Stimulated activated naive B cell treated with anti-CD40 and anti-IgM and Interleukin-4, amounts not matched to agents 10 μg/mL and 1 μg/mL and 100 μg/mL, for 72 hours (primary cell): ENCODE measurements around the gene PPARD.
A peak's percentile ranks its signal among the peaks of the same experiment; 100 is the strongest.

ENCODE experiments used
- ATAC-seq, 2 donors: fragments of 150-1000 bp; cut with Tn5 transposase; replicated peaks; 2 replicates each; pipeline ENCODE4 v1.10.0; 2021; ENCODE audit warnings: moderate library complexity in 1 of 2
- DNase-seq: peaks from one replicate; pipeline ENCODE4 v3.0.0; 2021
- H3K27ac Mint-ChIP-seq: one replicate; pipeline ENCODE4 v1.8.0; 2022; ENCODE audit warnings: mild to moderate bottlenecking, mixed read lengths
- H3K27me3 Mint-ChIP-seq, 2 donors: one replicate each; pipeline ENCODE4 v1.8.0; 2022; ENCODE audit warnings: mixed read lengths in 2 of 2
- H3K36me3 Mint-ChIP-seq, 2 donors: one replicate each; pipeline ENCODE4 v1.8.0; 2022; ENCODE audit warnings: mixed read lengths in 2 of 2, mild to moderate bottlenecking in 1 of 2
- H3K4me1 Mint-ChIP-seq, 2 donors: one replicate each; pipeline ENCODE4 v1.8.0; 2022; ENCODE audit warnings: mixed read lengths in 2 of 2, mild to moderate bottlenecking in 1 of 2
- H3K4me3 Mint-ChIP-seq, 2 donors: one replicate each; pipeline ENCODE4 v1.8.0; 2022; ENCODE audit warnings: mild to moderate bottlenecking in 2 of 2, mixed read lengths in 2 of 2, moderate library complexity in 1 of 2
- H3K9me3 Mint-ChIP-seq, 2 donors: one replicate each; pipeline ENCODE4 v1.8.0; 2022; ENCODE audit warnings: mixed read lengths in 2 of 2, mild to moderate bottlenecking in 1 of 2

The PPARD gene

DNA sequence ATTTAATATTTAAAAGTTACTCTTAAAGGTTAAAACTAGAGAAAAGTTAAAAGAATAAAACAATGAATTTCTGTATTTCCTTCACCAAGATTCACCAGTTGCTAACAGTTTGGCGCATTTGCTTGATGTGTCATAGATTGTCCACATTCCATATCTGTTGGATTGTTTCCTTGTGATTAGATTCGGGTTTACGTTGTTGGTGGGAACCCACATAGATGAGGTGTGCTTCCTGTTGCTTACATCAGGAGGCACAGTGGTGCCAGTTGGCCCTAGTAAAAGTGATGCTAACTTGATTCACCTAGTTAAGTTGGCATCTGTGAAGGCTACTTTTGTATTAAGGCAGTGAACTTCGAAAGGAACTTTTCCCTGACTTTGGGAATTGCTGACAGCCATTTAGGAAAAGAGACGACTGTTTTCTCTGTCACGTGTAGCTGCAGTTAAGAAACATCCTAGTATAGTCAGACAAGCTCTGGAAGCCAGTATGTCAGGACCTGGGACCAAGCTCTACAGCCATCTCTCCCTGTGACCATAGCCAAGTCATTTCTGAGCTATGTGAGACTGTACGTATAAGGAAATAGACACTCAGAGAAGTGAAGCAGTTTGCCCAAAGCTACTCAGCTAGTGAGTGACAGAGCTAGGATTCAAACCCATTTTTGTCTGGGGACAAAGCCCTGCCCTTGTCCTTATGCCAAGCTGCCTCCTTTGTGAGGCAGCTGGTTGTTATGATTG is 49.0 kb downstream of the PPARD start:
- ATAC-seq (no peak), DNase-seq (no peak)
- Mint-ChIP-seq H3K36me3 (peaks cover 3 to 17% of the 10 kb centered on the region in 2 donors), H3K4me1 (peaks cover 29 to 49% of the 10 kb centered on the region in 2 donors), H3K4me3 (no peak overlapping the region), H3K9me3 (no peaks in the 10 kb centered on the region), H3K27ac (peak overlapping the region; percentile 59), H3K27me3 (no peaks in the 10 kb centered on the region)

DNA sequence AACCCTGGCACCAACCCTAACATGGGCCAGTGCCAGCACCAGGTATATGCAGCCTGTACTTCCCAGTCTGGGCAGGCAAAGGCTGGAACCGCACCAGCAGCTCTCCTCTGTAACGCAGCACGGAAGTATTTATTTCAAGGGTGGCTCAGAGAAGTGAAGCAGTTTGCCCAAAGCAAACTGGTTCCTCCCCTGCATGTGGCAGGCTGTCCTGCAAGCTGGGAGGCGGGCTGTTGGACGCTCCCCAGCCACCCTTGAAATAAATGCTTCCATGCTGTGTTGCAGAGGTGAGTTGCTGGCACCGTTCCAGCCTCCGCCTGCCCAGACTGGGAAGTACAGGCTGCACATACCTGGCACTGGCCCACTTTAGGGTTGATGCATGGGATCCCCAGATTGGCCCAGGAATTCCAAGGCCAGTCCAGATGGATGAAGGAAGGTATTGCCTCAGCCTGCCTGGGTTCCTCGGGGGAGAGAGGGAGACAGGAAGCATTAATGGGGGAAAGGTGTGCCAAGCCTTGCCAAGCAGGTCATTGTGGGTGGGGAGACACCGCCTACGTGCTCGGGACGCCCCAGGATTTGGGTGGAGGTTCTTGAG is 49.8 kb downstream of the PPARD start:
- H3K9me3 Mint-ChIP-seq, result no peaks in the 10 kb centered on the region
- ATAC-seq (no peak), DNase-seq (no peak)
- peaks cover 5 to 20% of the 10 kb centered on the region in 2 donors for H3K36me3 Mint-ChIP-seq
- no peak overlapping the region for H3K27ac Mint-ChIP-seq
- peaks cover 28 to 49% of the 10 kb centered on the region in 2 donors for H3K4me1 Mint-ChIP-seq
- no peaks in the 10 kb centered on the region for H3K27me3 Mint-ChIP-seq
- H3K4me3 Mint-ChIP-seq, result no peak overlapping the region

DNA sequence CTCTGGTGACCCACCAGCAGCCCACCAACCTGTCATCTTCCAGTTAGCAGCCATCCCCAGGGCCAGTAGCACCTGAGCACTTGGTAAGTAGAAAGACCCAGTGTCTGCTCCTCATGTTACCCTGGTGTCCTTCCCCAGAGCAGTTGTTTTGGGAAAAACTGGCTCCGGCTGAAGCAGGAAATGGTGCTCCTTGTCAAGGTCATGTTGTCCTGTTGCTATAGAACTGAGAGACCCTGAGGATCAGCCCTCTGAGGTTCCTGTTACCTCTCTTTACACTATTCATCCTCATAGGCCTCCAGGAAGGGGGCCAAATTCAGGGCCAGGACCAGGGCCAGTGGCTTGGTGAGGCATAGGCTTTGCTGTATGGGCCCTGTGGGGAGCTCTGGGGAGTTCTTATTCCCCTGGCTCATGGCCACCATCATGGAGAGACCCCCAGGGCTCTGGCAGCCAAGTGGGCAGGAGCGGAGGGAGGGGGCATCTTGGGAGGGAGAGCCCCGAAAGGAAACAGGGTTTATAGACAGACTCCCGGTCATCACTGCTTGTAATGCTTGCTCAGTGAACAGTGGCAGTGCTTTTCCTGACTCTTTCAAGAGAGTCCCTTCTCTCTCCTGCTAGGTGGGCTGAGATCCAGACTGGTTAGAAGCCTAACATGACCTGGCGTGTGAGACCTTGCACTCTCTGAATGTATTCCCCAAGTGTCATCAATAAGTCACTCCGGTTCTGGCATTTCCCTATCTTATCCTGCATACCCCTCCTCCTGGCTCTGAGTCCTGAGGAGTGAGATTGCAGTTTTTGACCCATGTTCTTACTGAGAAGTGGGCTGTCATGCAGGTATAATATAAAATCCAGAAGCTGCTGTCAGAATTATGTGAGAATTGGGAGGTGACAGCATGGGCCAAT is 50.7 kb downstream of the PPARD start:
- Mint-ChIP-seq H3K9me3 (no peaks in the 10 kb centered on the region), H3K4me3 (no peak overlapping the region), H3K36me3 (peaks cover 7 to 22% of the 10 kb centered on the region in 2 donors), H3K27ac (no peak overlapping the region), H3K27me3 (no peaks in the 10 kb centered on the region), H3K4me1 (peaks cover 27 to 46% of the 10 kb centered on the region in 2 donors)
- ATAC-seq, result no peak
- DNase-seq, result no peak

DNA sequence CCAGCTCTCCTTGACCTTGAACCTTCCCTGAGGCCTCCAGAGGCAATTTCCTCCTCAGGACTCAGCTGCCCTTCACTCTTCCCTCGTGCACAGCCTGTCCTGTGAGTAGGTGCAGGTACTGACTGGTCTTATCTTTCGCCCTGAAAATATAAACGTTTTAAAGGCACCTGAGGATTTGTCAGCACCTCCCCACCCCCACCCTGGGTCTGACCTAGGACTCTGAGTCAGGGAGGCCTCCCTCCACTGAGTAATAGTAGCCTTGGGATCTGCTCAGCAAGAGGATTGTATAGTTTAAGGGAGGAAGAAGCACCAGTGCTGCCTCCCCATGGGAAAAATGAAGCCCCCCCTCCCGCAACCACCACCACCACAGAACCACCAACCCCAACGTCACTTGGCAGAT is 54.6 kb downstream of the PPARD start:
- ATAC-seq, result no peak
- Mint-ChIP-seq H3K4me1 (peaks cover 20 to 38% of the 10 kb centered on the region in 2 donors), H3K4me3 (no peak overlapping the region), H3K9me3 (no peaks in the 10 kb centered on the region), H3K36me3 (peaks cover 8 to 17% of the 10 kb centered on the region in 2 donors), H3K27ac (no peak overlapping the region), H3K27me3 (no peaks in the 10 kb centered on the region)
- no peak for DNase-seq

DNA sequence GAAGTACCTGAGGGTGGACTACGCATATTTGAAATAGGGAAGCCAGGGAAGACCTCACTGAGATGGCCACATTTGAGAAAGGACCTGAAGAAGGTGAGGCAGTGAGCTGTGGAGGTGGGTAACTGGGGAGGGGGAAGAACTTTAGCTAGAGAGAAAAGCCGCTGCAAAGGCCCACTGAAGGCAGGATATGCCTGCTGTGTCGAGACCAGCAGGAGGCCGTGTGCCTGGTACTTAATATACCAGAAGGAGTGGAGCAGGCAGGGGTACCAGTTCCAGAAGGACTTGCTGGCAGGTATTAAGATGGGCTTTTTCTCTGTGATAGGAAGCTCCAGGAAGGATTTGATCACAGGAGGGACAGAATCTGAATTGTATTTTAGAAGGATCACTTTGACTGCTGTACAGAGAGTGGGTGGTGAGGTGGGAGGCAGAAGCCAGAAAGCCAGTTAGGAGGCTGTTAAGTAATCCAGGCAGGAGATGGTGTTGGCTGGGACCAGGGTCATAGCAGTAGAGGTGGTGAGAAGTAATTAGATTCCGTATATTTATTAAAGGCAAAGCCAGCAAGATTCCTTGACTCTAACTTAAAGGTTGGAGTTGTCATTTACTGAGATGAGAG is 55.6 kb downstream of the PPARD start:
- ATAC-seq, result no peak
- Mint-ChIP-seq H3K4me1 (peaks cover 17 to 29% of the 10 kb centered on the region in 2 donors), H3K4me3 (no peak overlapping the region), H3K27me3 (no peaks in the 10 kb centered on the region), H3K36me3 (peaks cover 8 to 17% of the 10 kb centered on the region in 2 donors), H3K27ac (no peak overlapping the region), H3K9me3 (no peaks in the 10 kb centered on the region)
- no peak for DNase-seq

DNA sequence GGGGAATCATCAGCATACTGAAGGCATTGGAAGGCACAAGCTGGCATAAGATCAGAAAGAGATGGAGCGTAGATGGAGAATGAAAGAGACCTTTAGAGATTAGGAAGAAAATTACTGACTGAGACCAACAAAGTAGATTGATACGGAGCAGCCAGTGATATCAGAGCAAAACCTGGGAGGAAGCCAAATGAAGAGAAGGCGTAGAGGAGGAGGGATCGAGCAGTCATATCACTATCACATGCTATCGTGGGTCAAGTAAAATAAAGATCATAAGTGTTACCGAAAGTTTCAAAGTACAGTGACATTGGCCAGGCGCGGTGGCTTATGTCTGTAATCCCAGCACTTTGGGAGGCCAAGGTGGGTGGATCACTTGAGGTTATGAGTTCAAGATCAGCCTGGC is 56.2 kb downstream of the PPARD start:
- H3K9me3 Mint-ChIP-seq, result no peaks in the 10 kb centered on the region

DNA sequence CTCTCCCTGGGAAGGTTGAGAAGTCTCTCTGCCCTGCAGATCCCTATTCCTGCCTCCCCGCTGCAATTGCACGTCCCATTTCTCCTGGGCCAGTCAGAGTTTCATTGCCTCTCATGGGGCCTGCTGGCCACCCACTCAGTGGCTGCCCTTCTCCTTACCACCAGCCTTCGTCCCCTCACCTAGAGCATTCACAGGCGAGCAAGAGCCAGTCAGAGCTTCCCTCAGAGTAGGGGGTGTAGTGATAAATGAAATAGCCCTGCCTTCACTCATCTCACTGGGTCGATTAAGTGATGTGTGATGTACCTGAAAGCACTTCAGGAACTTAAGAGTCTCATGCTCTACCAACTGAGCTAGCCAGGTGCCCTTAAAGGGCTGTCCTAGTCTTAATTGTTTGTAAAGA is 57.8 kb downstream of the PPARD start:
- Mint-ChIP-seq H3K27ac (no peak overlapping the region), H3K9me3 (no peaks in the 10 kb centered on the region), H3K4me3 (no peak overlapping the region), H3K4me1 (peaks cover 12 to 18% of the 10 kb centered on the region in 2 donors), H3K27me3 (no peaks in the 10 kb centered on the region), H3K36me3 (peaks cover 8 to 14% of the 10 kb centered on the region in 2 donors)
- DNase-seq (no peak), ATAC-seq (no peak)

More for the DNA sequence above, 56.2 kb downstream of the PPARD start:
- H3K36me3 Mint-ChIP-seq, result peaks cover 8 to 17% of the 10 kb centered on the region in 2 donors
- DNase-seq, result no peak
- H3K4me3 Mint-ChIP-seq, result no peak overlapping the region
- peaks cover 14 to 25% of the 10 kb centered on the region in 2 donors for H3K4me1 Mint-ChIP-seq
- no peaks in the 10 kb centered on the region for H3K27me3 Mint-ChIP-seq
- no peak for ATAC-seq
- no peak overlapping the region for H3K27ac Mint-ChIP-seq

DNA sequence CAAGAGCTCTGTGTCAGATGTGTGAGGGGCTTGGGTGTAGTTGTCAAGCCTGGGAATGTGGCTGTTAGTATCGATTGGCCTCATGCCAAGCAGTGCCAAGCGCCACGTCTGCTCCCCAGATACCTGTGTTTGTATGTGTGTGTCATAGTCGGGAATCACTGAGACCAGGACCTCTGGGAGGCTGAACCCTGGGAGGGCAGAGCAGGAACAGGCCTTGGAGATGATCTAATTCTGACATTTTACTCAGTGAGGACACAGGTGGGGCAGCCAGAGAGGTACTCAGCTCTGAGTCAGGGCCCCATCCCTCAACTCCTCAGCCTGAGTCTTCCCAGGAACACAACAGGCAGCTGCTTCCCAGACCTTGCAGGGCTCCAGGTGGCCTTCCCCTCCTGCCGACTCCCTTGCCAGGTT is 58.5 kb downstream of the PPARD start:
- ATAC-seq, result no peak
- H3K27ac Mint-ChIP-seq, result peak overlapping the region; percentile 62
- H3K27me3 Mint-ChIP-seq, result no peaks in the 10 kb centered on the region

DNA sequence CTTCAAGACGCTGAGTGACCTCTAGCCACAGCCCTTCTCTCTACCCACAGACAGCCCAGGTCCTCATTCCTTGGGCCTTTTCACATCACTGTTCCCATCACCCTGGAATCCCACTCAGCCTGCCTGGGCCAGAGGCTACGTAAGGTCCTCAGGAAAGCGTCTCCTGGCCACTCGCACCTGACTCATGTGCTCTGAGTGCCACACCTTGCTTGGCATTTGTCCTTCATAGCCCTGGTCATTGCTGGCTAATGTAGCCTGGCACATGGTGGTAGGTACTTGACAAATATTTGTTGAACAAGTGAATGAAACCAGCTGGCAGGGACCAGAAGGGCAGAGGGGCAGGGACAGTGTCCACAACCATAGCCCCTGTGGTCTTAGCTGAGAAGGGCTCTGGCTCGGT is 59.2 kb downstream of the PPARD start:
- Mint-ChIP-seq H3K27me3 (no peaks in the 10 kb centered on the region), H3K4me3 (no peak overlapping the region), H3K9me3 (no peaks in the 10 kb centered on the region), H3K4me1 (peaks cover 11 to 13% of the 10 kb centered on the region in 2 donors), H3K36me3 (peaks cover 8 to 11% of the 10 kb centered on the region in 2 donors), H3K27ac (peak overlapping the region; percentile 44)
- no peak for DNase-seq
- no peak for ATAC-seq

More for the DNA sequence above, 58.5 kb downstream of the PPARD start:
- Mint-ChIP-seq H3K4me1 (peaks cover 9 to 10% of the 10 kb centered on the region in 2 donors), H3K9me3 (no peaks in the 10 kb centered on the region), H3K36me3 (peaks cover 8 to 11% of the 10 kb centered on the region in 2 donors), H3K4me3 (no peak overlapping the region)
- no peak for DNase-seq

DNA sequence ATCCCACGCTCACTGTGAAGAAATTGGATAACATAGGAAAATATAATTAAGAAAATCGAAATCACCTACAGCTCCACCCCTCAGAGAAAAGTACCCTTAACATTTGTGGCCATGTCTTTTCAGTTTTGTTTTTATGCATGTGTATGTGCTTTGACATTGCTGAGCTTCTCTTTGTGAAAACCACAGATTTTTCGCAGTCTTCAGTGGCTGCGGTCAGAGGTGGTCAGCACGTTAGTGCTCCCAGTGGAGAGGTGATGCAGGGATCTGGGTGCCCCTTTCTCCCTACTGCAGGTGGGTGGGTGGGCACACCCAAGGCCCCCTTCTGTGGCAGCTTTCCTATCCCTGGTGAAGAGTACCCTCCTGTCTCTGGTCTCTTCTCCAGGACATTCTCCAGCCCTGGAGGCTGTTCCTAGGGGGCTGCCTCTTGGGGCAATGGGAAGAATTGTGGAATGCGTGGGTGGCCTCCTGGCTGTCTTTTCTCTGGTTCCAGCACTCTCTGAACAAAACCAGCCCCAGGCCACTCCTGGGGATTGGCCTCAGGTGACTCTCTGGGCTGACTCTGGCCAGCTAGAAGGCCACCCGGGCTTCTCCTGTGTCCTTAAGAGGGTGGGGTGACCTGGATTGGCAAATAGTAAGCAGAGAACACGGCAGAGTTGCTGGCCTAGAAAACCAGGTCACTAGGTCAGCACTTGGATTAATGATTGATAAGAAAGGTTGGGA is 59.9 kb downstream of the PPARD start:
- no peak for DNase-seq
- no peaks in the 10 kb centered on the region for H3K9me3 Mint-ChIP-seq
- peaks cover 6 to 9% of the 10 kb centered on the region in 2 donors for H3K36me3 Mint-ChIP-seq
- no peaks in the 10 kb centered on the region for H3K27me3 Mint-ChIP-seq
- no peak overlapping the region for H3K4me3 Mint-ChIP-seq
- ATAC-seq, result no peak
- H3K27ac Mint-ChIP-seq, result no peak overlapping the region
- H3K4me1 Mint-ChIP-seq, result peaks cover 17 to 20% of the 10 kb centered on the region in 2 donors

DNA sequence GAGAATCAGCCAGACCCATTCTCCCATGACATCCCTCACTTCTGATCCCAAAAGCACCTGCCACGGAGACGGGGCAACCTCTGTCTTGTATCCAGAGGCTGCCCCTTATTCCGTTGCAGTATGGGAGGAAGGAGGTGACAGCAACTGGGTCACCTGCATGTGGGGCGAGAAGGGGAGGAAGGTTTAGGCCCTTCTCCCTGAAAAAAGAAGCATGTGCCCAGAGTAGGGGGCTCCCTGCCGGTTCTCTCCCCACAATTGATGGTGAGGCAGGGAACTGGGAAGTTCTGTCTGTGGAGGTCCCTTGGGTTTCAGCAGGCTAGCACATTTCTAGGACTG is 60.5 kb downstream of the PPARD start:
- Mint-ChIP-seq H3K9me3 (no peaks in the 10 kb centered on the region), H3K4me1 (peaks cover 17 to 21% of the 10 kb centered on the region in 2 donors), H3K4me3 (no peak overlapping the region), H3K27ac (no peak overlapping the region), H3K36me3 (peaks cover 4% of the 10 kb centered on the region in 2 donors), H3K27me3 (no peaks in the 10 kb centered on the region)
- ATAC-seq (no peak), DNase-seq (no peak)

DNA sequence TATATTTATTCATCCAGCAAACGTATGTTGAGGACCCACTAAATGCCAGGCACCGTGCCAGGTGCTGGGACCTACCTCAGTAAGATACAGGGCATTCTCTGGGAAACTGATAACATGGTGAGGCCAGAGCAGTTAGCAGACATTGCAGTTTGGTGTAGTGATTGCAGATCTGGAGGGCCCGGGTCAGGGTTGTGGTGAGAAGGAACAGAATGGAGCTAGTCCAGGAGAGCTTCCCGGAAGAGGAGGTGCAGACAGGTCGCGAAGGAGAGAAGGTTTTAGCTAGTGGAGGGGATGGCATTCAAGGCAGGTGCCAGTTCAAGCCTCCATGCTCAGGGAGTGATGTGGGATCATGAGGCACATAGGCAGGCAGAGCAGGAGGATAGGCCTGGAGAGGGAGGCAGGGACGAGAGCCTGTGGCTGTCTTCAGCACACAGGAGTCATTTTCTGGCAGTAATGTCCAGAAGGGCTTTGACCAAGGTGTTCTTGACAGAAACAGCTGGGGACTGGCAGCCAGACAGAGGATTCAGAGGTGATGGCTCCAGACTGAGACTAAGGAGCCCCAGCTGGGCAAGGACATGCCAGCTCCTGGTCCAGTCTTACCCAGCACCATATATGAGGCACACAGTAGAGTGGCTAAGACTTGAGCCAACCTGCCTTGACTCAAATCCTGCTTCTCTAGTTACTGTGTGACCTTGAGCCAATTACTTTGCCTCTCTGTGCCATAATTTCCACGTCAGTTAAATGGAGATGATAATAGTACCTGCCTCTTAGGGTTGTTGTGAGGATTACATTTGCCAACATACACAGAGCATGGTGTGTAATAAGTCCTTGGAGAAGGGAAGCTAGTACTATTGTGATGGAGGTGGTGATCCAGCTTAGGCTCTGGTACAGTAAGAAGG is 61.4 kb downstream of the PPARD start:
- no peaks in the 10 kb centered on the region for H3K27me3 Mint-ChIP-seq
- H3K4me3 Mint-ChIP-seq, result no peak overlapping the region
- no peaks in the 10 kb centered on the region for H3K9me3 Mint-ChIP-seq
- peaks cover 0 to 4% of the 10 kb centered on the region in 2 donors for H3K36me3 Mint-ChIP-seq
- H3K27ac Mint-ChIP-seq, result peak overlapping the region; percentile 47
- DNase-seq (no peak), ATAC-seq (no peak)
- peaks cover 17 to 21% of the 10 kb centered on the region in 2 donors for H3K4me1 Mint-ChIP-seq
